Fibroblast of lung (primary cell): ENCODE measurements around the gene ETS2.

ENCODE experiments used
- CTCF ChIP-seq, 2 donors: IDR thresholded peaks in 1 of 2; conservative IDR thresholded peaks in 1 of 2; 1 replicate in 1 of 2; 2 replicates in 1 of 2; pipeline ENCODE4 v1.5.1; 2011 to 2012; ENCODE audit warnings: low read length in 2 of 2, control low read depth in 1 of 2, inconsistent platforms in 1 of 2, low read depth in 1 of 2, mild to moderate bottlenecking in 1 of 2
- EZH2 ChIP-seq: IDR thresholded peaks from 2 replicates; pipeline ENCODE4 v1.5.1; 2012; ENCODE audit warnings: low read length, control low read depth, mild to moderate bottlenecking; ENCODE audit errors: missing control alignments

- TF ChIP-seq CTCF (conservative IDR thresholded peaks at IDR 0.05 in 1 of 2, IDR thresholded peaks at IDR 0.05 in 1 of 2; ENCODE audit: low read depth in 1 of 2, low read length in 2 of 2) (no peak), EZH2 (no peak)
These were observed 10.3 kb upstream of the ETS2 start for GRCh38 chr21:38795475-38795874.
